ENCODE measurements around the gene KSR2. TPM values are rescaled to one million over a fixed set of nuclear protein-coding genes. Genes with fewer than 3 reads are reported as not detected.

Gene KSR2
- total RNA-seq, 1 experiment from 2014 or later = 0.24 TPM

DNA sequence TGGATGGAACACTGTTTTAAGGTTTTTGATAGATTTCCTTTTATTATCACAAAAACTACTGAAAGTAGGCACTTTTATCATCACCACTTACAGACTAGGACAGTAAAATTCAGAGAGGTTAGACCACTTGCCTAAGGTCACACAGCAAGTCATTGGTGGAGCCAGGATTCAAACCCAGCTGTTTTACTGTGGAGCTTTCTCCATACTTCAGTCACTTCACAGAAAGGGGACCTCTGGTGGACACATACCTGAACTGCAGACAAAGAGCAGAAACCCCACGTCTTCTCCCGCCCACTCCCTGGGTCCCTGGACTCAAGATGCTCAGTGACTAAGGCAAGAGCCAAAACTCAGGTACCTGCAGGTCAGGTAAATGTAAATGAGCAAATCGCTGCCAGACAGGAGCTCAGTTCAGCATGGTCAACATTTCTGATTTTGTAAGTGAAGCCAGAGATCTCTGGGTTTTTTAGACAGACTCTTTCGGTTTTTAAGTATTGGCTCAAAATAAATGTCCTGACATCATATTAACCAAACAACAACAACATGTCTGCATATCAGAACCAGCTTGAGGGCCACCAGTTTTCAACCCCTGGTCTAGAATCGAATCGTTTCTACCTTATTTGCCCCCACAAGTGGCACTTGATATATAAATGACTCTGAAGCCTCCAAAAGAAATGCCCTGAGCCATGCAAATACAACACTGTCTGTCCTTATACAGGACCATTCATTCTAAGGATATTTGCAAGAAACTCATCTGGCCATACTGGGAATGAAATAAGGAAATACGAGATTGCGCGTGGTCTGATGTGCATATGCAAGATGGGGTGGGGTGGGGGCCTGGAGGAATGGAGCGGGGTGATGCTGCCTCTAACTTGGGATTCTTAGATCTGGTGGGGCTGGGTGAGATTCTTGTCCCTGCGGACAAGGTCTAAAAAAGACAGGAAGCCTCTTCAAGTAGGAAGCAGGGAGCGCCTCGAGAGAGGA, 110.9 kb downstream of the KSR2 start:
- DNase-seq (ENCODE audit: low read depth) = peak; percentile 38

DNA sequence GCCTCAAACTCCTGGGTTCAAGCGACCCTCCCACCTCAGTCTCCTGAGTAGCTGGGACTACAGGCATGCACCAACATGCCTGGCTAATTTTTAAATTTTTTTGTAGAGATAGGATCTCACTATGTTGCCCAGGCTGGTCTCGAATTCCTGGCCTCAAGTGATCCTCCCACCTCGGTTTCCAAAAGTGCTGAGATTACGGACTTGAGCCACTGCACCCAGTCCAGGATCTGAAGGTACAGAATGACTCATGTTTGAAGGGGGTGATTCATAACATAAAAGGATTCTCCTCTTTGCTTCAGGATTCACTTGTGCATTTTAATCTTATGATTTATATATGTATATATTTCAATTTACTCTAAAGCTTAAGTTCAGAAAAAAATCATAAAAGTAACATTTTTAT, 111.7 kb downstream of the KSR2 start:
- peak; percentile 52 for DNase-seq (ENCODE audit: low read depth)

DNA sequence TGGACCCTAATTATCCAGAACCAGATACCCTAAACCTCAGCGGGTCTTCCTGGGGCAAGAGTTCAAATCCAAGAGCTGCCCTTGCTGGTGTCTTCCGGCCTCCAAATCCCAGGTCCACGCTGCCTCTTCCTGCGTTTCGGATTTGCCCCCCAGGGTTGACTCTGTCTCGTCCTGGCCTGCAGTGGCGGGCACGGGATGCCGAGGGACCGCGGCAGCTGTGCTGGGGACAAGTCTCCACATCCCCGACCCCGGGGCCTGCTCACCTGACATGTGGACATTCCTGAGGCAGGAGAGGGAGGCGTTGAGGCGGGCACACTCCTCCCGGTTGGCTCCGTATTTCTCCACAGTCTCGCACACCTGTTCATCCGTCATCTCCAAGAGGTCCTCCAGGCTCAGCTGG, 113.6 kb downstream of the KSR2 start:
- no peak for DNase-seq (ENCODE audit: low read depth)

GRCh38 chr12:117854339-117855012, 114.3 kb downstream of the KSR2 start:
- peak; percentile 42 for DNase-seq (ENCODE audit: low read depth)

DNA sequence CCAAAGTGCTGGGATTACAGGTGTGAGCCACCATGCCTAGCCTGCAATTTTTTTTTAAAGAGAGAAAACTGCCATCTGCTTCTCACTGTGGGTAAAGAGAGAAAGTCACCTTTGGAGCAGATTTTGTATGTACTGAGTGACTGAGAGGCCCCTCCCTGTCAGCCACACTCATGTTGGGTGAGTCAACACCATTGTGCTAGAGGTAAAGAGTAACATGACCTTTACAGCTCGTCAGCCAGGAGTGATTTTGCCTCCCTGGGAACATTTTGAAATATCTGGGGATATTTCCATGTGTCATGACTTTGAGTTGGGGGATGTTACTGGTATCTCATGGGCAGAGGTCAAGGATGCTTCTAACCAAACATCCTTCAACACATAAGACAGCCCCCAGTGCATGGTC, 115.2 kb downstream of the KSR2 start:
- peak; percentile 8 for DNase-seq (ENCODE audit: low read depth)

GRCh38 chr12:117850048-117850447, 118.7 kb downstream of the KSR2 start:
- DNase-seq (ENCODE audit: low read depth) = peak; percentile 43

DNA sequence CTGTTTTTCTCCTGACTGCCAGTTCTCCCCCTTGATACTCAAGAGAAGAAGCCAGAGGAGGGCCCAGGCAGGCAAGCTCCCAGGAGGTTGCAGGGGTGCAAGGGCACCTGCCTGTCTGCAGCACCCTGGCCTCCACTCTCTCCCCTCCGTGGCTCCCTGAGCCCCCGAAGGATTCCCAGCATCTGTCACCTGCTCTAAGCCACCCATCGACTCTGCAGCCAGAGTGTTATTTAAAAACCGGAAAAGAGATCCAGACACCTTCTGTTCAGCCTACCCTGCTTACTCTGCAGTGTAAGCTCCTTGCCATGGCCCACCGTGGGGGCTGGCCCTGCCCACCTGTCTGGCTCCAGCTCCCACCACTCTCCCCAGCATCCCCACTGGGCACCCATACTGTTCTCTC, 121.4 kb downstream of the KSR2 start:
- no peak for DNase-seq (ENCODE audit: low read depth)

DNA sequence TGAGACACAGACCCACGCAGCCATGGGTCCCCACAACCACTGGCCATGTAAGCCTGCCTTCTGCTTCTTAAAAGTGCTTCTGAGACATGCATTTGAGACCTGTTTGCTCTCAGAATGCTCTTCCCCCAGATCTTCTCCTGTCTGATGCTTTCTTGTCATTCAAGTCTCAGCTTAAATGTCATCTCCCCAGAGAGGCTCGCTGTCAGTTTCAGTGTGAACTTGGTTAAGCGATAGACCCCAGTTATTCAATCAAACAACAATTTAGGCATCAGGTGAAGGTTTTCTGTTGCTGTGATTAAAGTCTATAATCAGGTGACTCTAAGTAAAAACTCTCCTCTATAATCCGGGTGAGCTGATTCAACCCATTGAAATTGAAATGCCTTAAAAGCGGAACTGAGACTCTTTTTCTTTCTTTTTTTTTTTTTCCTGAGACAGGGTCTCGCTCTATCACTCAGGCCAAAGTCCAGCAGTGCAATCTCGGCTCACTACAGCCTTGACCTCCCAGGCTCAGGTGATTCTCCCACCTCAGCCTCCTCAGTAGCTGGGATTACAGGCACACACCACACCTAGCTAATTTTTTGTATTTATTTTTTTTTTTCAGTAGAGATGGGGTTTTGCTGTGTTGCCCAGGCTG, 123.4 kb downstream of the KSR2 start:
- no peak for DNase-seq (ENCODE audit: low read depth)

DNA sequence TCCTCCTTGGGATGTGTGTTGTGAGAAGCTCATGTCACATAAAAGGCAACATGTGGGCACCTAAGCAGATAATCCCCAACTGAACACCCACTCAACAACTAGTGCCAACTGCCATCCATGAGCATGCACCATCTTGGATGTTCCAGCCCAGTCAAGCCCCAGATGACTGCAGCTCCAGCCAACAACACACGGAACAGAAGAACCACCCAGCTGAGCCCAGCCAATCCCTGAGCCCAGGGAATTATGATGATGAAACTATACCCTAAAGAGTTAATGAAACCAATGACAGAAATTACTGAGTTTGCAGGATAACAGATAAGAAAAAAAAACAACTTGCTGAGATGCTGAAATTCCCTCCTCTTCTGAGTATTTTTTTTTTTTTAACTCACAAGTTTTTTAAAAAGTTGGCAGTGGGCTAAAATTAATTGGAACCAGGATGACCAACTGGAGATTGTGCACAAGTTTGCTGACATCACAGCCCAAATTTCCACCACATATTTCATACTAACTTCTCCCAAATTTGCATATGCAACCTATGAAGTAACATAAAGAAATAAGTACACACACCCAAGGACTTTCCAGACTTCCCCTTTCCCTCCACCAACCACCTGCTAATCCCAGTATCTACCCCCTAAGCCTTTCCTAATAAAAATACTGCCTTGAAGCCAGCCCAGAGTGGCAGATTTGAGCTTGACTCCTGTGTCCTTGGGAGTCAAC, 124.5 kb downstream of the KSR2 start:
- DNase-seq (ENCODE audit: low read depth) = no peak

DNA sequence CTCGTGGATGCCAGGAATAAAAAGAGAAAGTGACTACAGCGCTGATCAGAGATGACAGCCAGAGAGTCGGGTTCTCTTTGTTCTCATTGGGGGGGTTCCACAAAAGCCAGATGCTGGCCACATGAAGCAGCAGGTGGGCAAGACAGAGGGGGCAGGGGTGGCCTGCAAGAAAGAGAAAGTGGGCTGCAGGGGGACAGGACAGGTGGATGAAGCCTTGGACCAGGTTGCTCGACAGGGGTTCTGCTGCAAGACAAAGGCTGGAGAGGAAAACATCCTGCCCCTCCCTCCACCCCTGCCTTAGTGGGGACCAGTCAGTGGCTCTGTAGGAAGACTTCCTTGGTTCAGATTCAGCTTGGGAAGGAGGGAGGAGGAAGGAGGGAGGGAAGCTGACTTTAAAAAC, 126.2 kb downstream of the KSR2 start:
- no peak for DNase-seq (ENCODE audit: low read depth)

DNA sequence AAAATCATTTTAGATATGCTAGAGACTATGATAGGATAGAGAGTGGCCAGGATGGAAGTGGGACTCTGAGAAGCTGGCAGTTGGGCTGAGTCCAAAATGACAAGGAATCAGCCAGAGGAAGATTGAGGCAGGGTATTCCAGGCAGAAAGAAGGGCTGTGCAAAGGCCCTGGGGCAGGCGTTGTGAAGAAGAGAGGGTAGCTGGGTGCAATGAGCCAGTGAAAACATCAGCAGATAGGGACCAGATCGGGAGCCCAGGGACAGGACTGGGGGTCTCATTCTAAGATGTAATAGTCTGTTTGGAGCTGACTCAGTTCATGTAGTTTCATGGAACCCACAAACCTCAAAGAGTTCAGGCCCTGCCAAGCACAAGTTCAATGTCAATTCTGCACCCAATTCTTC, 126.6 kb downstream of the KSR2 start:
- no peak for DNase-seq (ENCODE audit: low read depth)

DNA sequence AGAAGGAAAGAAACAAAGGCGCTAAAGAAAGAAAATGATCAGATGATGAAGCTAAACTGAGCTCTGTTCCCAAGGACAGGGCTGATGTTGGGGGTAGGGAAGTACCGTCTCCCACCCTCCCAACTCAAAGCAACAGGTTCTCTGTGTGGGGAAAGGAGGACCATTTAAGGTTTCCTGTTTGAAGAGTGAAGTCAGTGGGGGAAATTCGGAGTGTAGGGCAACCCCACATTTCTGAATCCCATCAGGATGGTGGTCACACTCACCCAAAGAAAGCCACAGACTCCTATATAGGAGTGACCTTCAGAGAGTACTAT, 131.1 kb downstream of the KSR2 start:
- no peak for DNase-seq (ENCODE audit: low read depth)

DNA sequence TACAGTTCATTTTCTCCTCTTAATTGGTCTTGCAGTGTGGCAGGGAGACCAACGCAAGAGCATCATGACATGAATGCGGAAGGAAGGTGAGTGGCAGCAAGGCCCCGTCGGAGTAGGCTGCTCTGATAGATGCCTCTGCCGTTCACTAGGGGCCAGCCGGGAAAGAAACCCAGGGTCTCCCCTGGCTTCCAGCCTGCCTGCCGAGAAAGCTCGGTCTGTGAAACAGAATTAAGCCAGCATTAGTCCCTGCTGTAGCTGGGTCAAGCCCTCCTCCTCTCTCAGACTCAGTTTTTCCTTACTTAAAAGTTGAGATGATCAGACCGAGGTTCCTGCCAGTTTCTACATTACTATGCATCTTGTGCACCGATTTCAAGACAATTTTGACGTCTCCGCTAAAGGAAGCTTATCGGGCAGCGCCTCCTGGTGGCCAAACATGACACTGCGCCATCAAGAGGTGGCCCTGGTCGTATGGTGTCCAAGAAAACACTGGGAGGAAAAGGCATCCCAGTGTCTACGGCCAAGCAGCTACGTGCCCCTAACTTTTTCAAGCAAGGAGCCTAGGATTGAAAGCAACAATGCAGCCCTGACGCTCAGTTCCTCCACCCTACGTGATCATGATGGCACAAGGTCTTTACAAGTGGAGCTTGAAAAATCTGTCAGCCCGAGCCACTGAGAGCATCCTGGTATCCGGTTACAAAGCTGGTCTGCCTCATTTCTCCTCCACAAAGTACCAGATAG, 131.6 kb downstream of the KSR2 start:
- DNase-seq (ENCODE audit: low read depth) = peak; percentile 70

DNA sequence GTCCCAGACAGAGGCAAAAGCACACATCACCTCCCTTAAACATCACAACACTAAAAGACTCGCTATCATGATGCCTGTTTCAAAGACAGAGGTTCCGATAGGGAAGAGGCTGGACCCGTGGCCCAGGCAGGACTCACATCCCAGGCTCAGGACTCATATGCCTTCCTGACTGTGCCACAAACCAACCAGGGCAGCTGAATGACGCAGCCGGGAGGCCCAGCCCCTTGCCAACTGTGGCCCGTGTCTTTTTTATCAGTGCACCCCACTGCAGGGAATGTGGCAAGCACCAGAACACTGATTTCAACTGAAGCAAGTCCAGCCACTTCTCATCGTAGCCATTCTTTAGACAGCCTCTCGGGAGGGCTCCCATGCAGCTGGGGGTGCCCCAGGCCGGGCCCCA, 132.3 kb downstream of the KSR2 start:
- peak; percentile 40 for DNase-seq (ENCODE audit: low read depth)

GRCh38 chr12:117835156-117835555, 133.6 kb downstream of the KSR2 start:
- no peak for DNase-seq (ENCODE audit: low read depth)

- peak; percentile 64 for DNase-seq (ENCODE audit: low read depth)
Observed at GRCh38 chr12:117832459-117833457, 136.0 kb downstream of the KSR2 start.

- peak; percentile 86 for DNase-seq (ENCODE audit: low read depth)
Observed at GRCh38 chr12:117830471-117830870, 138.3 kb downstream of the KSR2 start.

DNA sequence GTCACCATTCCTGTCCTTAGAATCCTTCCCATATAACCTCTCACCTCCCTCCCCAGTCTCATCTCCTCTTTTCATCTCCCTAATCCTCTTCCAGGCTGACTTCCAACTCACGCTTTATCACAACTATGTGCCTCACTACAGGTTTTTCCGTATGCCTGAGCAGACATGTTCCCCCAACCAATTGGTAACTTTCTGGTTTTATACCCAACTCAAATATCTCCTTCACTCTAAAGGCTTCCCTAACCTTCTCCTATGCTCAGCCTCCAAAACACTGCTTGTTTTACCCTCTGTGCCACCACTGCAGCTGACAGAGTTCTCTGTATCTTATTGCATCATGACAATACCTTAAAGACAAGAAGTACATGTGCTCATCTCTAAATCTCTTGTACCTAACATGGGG, 139.7 kb downstream of the KSR2 start:
- DNase-seq (ENCODE audit: low read depth) = no peak

DNA sequence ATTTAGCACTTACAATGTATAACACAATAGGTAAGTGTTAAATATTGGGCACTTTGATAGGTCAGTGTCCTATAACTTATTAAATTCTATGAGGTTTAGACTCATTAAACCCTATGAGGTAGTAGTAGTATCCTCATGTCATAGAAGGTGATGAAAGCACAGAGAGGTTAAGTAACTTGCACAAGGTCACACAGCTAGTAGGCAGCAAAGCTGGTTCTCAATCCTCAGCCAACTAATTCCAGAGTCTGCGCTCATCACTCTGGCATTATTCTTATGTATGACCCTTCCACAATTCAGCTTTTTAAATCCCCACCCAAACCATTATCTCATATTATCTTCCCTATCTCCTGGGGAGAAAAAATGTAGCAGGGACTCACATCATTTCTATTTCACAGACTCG, 141.1 kb downstream of the KSR2 start:
- DNase-seq (ENCODE audit: low read depth) = no peak

DNA sequence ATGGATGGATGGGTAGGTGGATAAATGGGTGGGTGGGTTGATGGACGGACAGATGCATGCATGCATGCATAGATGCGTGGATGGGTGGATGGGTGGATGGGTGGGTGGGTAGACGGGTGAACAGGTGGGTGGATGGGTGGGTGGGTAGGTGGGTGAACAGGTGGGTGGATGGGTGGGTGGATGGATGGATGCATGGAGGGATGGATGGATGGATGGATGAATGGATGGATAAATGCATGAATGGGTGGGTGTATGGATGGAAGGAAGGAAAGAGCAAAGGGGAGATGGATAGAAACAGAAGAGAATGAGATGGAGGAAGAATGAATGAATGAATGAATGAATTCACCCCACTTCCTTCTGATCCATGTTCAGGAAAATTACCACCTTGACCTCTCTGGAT, 143.0 kb downstream of the KSR2 start:
- DNase-seq (ENCODE audit: low read depth) = no peak

Measured in RPMI7951 (cell line).